ENCODE measurements around the gene FAM83E. TPM values are rescaled to one million over a fixed set of nuclear protein-coding genes. Genes with fewer than 3 reads are reported as not detected.

FAM83E gene
- total RNA-seq, 4 donors from 2014 or later, result 0.32 to 0.69 (median 0.37) TPM

DNA sequence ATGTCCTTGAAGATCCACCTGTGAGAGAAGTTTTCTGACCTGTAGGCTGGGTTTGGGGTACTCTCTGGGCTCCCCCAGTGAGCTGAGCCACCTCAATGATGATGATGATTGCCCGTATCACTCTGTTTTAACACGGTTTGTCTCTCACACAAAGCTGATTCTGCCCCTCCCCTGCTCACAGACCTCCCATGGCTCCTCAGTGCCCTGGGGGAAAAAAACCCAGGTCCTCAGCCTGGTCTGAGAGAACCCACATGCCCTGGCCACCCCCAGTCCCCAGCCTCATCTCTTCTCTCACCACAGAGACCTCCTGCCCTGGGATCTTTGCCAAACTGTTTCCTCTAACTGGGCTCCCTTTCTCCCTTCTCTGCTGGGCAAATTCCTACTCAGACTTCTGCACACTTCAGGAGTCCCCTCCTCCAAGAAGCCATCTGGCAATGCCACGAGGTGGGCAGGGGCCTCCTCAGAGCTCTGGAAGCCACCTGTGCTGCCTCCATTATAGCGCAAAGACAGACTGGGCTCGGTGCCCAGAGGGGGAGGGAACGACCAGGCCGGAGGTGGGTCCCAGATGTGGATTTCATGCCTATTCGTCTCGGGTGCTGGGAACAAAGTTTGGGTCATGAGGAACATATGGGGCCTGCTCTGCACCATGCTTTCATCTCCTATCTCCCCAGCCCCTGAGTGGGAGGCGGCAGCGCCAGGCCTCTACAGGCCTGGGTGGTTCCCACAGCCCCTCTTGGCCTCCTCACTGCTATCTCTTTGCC, 39.6 kb upstream of the FAM83E start:
- no peaks in the 10 kb centered on the region for H3K27me3 ChIP-seq
- no peak for TF ChIP-seq EP300 (IDR thresholded peaks at IDR 0.05)
- no peak for TF ChIP-seq POLR2A (IDR thresholded peaks at IDR 0.05; ENCODE audit: low read depth)
- TF ChIP-seq POLR2AphosphoS5 (IDR thresholded peaks at IDR 0.05), result no peak
- TF ChIP-seq, protein P1, sequence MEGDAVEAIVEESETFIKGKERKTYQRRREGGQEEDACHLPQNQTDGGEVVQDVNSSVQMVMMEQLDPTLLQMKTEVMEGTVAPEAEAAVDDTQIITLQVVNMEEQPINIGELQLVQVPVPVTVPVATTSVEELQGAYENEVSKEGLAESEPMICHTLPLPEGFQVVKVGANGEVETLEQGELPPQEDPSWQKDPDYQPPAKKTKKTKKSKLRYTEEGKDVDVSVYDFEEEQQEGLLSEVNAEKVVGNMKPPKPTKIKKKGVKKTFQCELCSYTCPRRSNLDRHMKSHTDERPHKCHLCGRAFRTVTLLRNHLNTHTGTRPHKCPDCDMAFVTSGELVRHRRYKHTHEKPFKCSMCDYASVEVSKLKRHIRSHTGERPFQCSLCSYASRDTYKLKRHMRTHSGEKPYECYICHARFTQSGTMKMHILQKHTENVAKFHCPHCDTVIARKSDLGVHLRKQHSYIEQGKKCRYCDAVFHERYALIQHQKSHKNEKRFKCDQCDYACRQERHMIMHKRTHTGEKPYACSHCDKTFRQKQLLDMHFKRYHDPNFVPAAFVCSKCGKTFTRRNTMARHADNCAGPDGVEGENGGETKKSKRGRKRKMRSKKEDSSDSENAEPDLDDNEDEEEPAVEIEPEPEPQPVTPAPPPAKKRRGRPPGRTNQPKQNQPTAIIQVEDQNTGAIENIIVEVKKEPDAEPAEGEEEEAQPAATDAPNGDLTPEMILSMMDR (IDR thresholded peaks at IDR 0.05), result no peak
- no peaks in the 10 kb centered on the region for H3K36me3 ChIP-seq
- no peaks in the 10 kb centered on the region for H3K4me1 ChIP-seq
- H3K27ac ChIP-seq (replicated peaks in 1 of 4), result no peak overlapping the region
- H3K4me3 ChIP-seq, result no peak overlapping the region
- H3K9me3 ChIP-seq, result no peaks in the 10 kb centered on the region
- DNase-seq (ENCODE audit: extremely low spot score), result no peak
- intact Hi-C loops (cut with DNase I), result no loop called here
- WGBS, result 45% methylated on average over 7 of the region's 11 CpGs

DNA sequence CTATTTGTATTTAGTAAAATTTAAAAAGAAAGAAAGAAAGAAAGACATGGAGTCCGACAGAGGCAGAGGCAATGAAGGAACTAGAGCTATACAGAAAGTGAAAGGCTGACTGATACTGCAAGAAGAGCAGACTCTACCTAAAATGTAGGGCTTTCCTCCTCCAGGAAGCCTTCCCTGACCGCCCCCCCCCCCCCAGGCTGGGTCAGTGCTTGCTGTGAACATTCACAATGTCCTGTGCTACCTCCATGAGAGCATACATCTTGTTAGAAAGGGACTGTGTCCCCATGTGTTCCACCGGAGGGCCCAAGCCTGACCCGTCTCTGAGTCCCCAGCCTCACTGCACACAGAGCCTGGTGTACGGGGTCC, 36.8 kb upstream of the FAM83E start:
- 92% methylated on average over 2 of the region's 5 CpGs for WGBS
- intact Hi-C loops (cut with DNase I), result no loop called here

DNA sequence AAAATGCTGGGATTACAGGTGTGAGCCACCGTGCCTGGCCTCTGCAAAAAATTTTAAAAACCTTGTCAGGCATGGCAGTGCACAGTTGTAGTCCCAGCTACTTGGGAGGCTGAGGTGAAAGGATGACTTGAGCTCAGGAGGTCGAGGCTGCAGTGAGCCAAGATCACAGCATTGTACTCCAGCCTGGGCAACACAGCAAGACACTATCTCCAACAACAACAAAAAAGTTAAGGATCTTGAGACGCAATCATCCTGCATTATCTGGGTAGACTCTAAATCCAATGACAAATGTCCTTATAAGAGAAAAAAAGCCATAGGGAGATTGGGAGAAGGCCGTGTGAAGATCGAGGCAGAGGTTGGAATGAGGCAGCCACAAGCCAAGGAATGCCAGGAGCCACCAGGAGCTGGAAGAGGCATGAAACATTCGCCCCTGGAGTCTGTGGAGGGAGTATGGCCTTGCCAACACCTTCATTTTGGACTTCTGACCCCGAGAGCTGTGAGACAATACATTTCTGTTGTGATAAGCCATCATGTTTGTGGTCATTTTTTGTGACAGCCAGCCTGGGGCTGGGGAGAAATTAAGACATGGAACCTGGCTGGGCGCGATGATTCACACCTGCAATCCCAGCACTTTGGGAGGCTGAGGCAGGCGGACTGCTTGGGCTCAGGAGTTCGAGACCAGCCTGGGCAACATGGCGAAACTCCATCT, 36.3 kb upstream of the FAM83E start:
- TF ChIP-seq POLR2AphosphoS5 (IDR thresholded peaks at IDR 0.05), result no peak
- TF ChIP-seq POLR2A (IDR thresholded peaks at IDR 0.05; ENCODE audit: low read depth), result no peak
- no peak for TF ChIP-seq EP300 (IDR thresholded peaks at IDR 0.05)
- TF ChIP-seq, protein P1 (IDR thresholded peaks at IDR 0.05), result no peak
- intact Hi-C loops (cut with DNase I), result no loop called here
- no peak for DNase-seq (ENCODE audit: extremely low spot score)
- no peaks in the 10 kb centered on the region for H3K9me3 ChIP-seq
- H3K36me3 ChIP-seq, result no peaks in the 10 kb centered on the region
- no peaks in the 10 kb centered on the region for H3K27me3 ChIP-seq
- no peak overlapping the region for H3K27ac ChIP-seq (replicated peaks in 1 of 4)
- H3K4me1 ChIP-seq, result peaks cover under 1 to 8% (median 5%) of the 10 kb centered on the region in 4 donors
- no peak overlapping the region for H3K4me3 ChIP-seq
- 90% methylated on average over 12 of the region's 12 CpGs for WGBS

More for the DNA sequence above, 36.8 kb upstream of the FAM83E start:
- H3K4me1 ChIP-seq, result peaks cover 0 to 3% (median under 1%) of the 10 kb centered on the region in 4 donors
- no peak for DNase-seq (ENCODE audit: extremely low spot score)
- no peaks in the 10 kb centered on the region for H3K27me3 ChIP-seq
- no peak overlapping the region for H3K4me3 ChIP-seq
- H3K27ac ChIP-seq (replicated peaks in 1 of 4), result no peak overlapping the region
- TF ChIP-seq, protein P1 (IDR thresholded peaks at IDR 0.05), result no peak
- no peak for TF ChIP-seq EP300 (IDR thresholded peaks at IDR 0.05)
- TF ChIP-seq POLR2AphosphoS5 (IDR thresholded peaks at IDR 0.05), result no peak
- TF ChIP-seq POLR2A (IDR thresholded peaks at IDR 0.05; ENCODE audit: low read depth), result no peak
- H3K36me3 ChIP-seq, result no peaks in the 10 kb centered on the region
- no peaks in the 10 kb centered on the region for H3K9me3 ChIP-seq

DNA sequence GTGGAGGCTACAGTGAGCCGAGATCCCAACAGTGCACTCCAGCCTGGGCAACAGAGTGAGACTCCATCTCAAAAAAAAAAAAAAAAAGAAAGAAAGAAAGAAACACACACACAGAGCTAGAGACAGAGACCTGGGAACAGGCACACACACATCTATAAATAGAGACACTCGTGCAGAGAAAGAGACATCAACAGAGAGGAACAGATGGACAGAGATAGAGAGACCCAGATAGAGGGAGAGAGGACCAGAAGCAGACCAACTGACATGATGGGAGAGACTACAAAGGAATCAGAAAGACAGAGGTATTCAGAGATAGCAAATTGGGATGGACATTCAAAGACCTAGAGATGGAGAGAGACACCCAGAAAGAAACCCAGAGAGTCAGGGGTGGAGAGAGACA, 33.3 kb upstream of the FAM83E start:
- H3K36me3 ChIP-seq, result no peaks in the 10 kb centered on the region
- no peak for TF ChIP-seq POLR2A (IDR thresholded peaks at IDR 0.05; ENCODE audit: low read depth)
- no peak for TF ChIP-seq EP300 (IDR thresholded peaks at IDR 0.05)
- TF ChIP-seq POLR2AphosphoS5 (IDR thresholded peaks at IDR 0.05), result no peak
- TF ChIP-seq, protein P1 (IDR thresholded peaks at IDR 0.05), result no peak
- H3K9me3 ChIP-seq, result no peaks in the 10 kb centered on the region
- H3K4me3 ChIP-seq, result no peak overlapping the region
- H3K27me3 ChIP-seq, result no peaks in the 10 kb centered on the region
- H3K4me1 ChIP-seq, result peaks cover 17 to 29% (median 26%) of the 10 kb centered on the region in 4 donors
- no peak for DNase-seq (ENCODE audit: extremely low spot score)
- WGBS, result 72% methylated on average over 2 of the region's 2 CpGs
- no peak overlapping the region for H3K27ac ChIP-seq (replicated peaks in 1 of 4)
- intact Hi-C loops (cut with DNase I), result loop anchor here (10.0 kb wide), 2 partner anchors 147 to 197 kb away; no protein-coding TSS in a partner anchor
